Adrenal gland (tissue), 5 donors: ENCODE results near the gene PPP1R16B.

Experiments
- CTCF ChIP-seq, 6 experiments: fragments of 450-650 bp in 4 of 6; fragments of 200-600 bp in 2 of 6; sonication (generic) in 1 of 6; IDR thresholded peaks; 1 replicate in 5 of 6; 2 replicates in 1 of 6; pipeline versions ENCODE4 v1.5.1 to v1.8.0; 2016 to 2021; ENCODE audit warnings: antibody characterized with exemption in 6 of 6, mild to moderate bottlenecking in 2 of 6, moderate library complexity in 1 of 6
- POLR2A ChIP-seq, 2 donors: fragments of 450-650 bp; IDR thresholded peaks; one replicate each; pipeline ENCODE4 v1.6.1; 2017; ENCODE audit warnings: antibody characterized with exemption in 2 of 2, mild to moderate bottlenecking in 2 of 2, moderate library complexity in 1 of 2
- donor health status: DM: no; HTN: no; CAD: no.

DNA sequence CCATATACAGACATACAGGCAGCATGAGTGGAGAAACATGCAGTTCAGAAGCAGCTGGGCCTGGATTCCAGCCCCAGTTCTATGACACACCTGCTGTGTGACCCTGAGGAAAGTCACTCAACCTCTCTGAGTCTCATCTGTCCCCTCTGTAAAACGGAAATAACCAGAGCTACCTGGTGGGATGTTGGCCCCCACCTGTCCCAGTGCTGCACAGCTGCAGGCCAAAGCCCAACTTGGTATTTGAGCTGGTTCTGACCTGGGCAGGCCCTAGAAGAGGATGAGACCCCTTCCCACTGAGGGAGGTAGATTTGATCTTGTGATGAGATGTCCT is 55.5 kb downstream of the PPP1R16B start:
- TF ChIP-seq CTCF (IDR thresholded peaks at IDR 0.05), result no peak
- no peak for TF ChIP-seq POLR2A (IDR thresholded peaks at IDR 0.05)
